Measurements from ENCODE around the gene ITIH2.

- TF ChIP-seq CTCF (IDR thresholded peaks at IDR 0.05; ENCODE audit: low read depth, low read length) (no peak), POLR2A (IDR thresholded peaks at IDR 0.05; ENCODE audit: extremely low read depth, insufficient read length) (no peak), MAX (IDR thresholded peaks at IDR 0.05; ENCODE audit: low read depth, low read length) (no peak), MYC (IDR thresholded peaks at IDR 0.05; ENCODE audit: low read depth, low read length) (no peak)
These were observed 16.6 kb upstream of the ITIH2 start for GRCh38 chr10:7686351-7687171.
